ENCODE results near the gene SDK1. TPM values are rescaled to one million over a fixed set of nuclear protein-coding genes. Genes with fewer than 3 reads are reported as not detected.

The SDK1 gene
- total RNA-seq, 3 donors from 2014 or later (not counting 1 experiment from before 2014, with no cell fraction given), result 0.05 to 0.11 TPM; not detected in 1

GRCh38 chr7:4079366-4079765, 778.3 kb downstream of the SDK1 start:
- 91% methylated on average over 11 of the region's 11 CpGs for WGBS (ENCODE audit: insufficient coverage)
- H3K27ac Mint-ChIP-seq, result no peak overlapping the region
- intact Hi-C loops (cut with micrococcal nuclease), result no loop called here
- no peak for TF ChIP-seq CTCF (IDR thresholded peaks at IDR 0.05)
- H3K4me1 ChIP-seq (ENCODE audit: control insufficient read depth, insufficient read depth, low read length), result no peaks in the 10 kb centered on the region
- no peaks in the 10 kb centered on the region for H3K9me3 ChIP-seq (ENCODE audit: control insufficient read depth, insufficient read depth, low read length)
- H3K4me1 Mint-ChIP-seq, result no peaks in the 10 kb centered on the region
- H3K4me3 ChIP-seq (ENCODE audit: low read length), result no peak overlapping the region
- no peaks in the 10 kb centered on the region for H3K9me3 Mint-ChIP-seq
- H3K36me3 Mint-ChIP-seq, result no peaks in the 10 kb centered on the region
- no peaks in the 10 kb centered on the region for H3K36me3 ChIP-seq (ENCODE audit: control insufficient read depth, insufficient read depth, low read length)
- no peak for DNase-seq
- no peaks in the 10 kb centered on the region for H3K27me3 Mint-ChIP-seq (ENCODE audit: low read depth in 2 of 2)
- no peak overlapping the region for H3K27ac ChIP-seq (ENCODE audit: low read length)
- H3K27me3 ChIP-seq (ENCODE audit: control insufficient read depth, insufficient read depth, low read length), result no peaks in the 10 kb centered on the region
- no peak overlapping the region for H3K4me3 Mint-ChIP-seq
- ATAC-seq, result no peak

- H3K27ac Mint-ChIP-seq, result no peak overlapping the region
- no peak for TF ChIP-seq CTCF (IDR thresholded peaks at IDR 0.05)
- no peak overlapping the region for H3K4me3 Mint-ChIP-seq
These were observed 778.9 kb downstream of the SDK1 start for GRCh38 chr7:4079956-4080355.

GRCh38 chr7:4080954-4081353, 779.9 kb downstream of the SDK1 start:
- Mint-ChIP-seq H3K36me3 (no peaks in the 10 kb centered on the region), H3K27me3 (ENCODE audit: low read depth in 2 of 2) (no peaks in the 10 kb centered on the region), H3K9me3 (no peaks in the 10 kb centered on the region), H3K4me3 (no peak overlapping the region), H3K27ac (no peak overlapping the region), H3K4me1 (peaks cover 0 to 2% of the 10 kb centered on the region in 2 donors)
- no peak for ATAC-seq
- Histone ChIP-seq H3K4me1 (ENCODE audit: control insufficient read depth, insufficient read depth, low read length) (no peaks in the 10 kb centered on the region), H3K4me3 (ENCODE audit: low read length) (no peak overlapping the region), H3K36me3 (ENCODE audit: control insufficient read depth, insufficient read depth, low read length) (no peaks in the 10 kb centered on the region), H3K9me3 (ENCODE audit: control insufficient read depth, insufficient read depth, low read length) (no peaks in the 10 kb centered on the region), H3K27me3 (ENCODE audit: control insufficient read depth, insufficient read depth, low read length) (no peaks in the 10 kb centered on the region), H3K27ac (ENCODE audit: low read length) (no peak overlapping the region)
- intact Hi-C loops (cut with micrococcal nuclease), result no loop called here
- 93% methylated on average over 13 of the region's 13 CpGs for WGBS (ENCODE audit: insufficient coverage)
- DNase-seq, result no peak
- no peak for TF ChIP-seq CTCF (IDR thresholded peaks at IDR 0.05)

More at GRCh38 chr7:4079956-4080355, 778.9 kb downstream of the SDK1 start:
- no peaks in the 10 kb centered on the region for H3K27me3 ChIP-seq (ENCODE audit: control insufficient read depth, insufficient read depth, low read length)
- no peaks in the 10 kb centered on the region for H3K4me1 ChIP-seq (ENCODE audit: control insufficient read depth, insufficient read depth, low read length)
- intact Hi-C loops (cut with micrococcal nuclease), result no loop called here
- Mint-ChIP-seq H3K36me3 (no peaks in the 10 kb centered on the region), H3K9me3 (no peaks in the 10 kb centered on the region), H3K4me1 (no peaks in the 10 kb centered on the region), H3K27me3 (ENCODE audit: low read depth in 2 of 2) (no peaks in the 10 kb centered on the region)
- no peak overlapping the region for H3K27ac ChIP-seq (ENCODE audit: low read length)
- H3K36me3 ChIP-seq (ENCODE audit: control insufficient read depth, insufficient read depth, low read length), result no peaks in the 10 kb centered on the region
- peak in 1 of 3 donors; percentile 37 for ATAC-seq
- H3K9me3 ChIP-seq (ENCODE audit: control insufficient read depth, insufficient read depth, low read length), result no peaks in the 10 kb centered on the region
- H3K4me3 ChIP-seq (ENCODE audit: low read length), result no peak overlapping the region
- DNase-seq, result no peak
- WGBS (ENCODE audit: insufficient coverage), result 90% methylated on average over 13 of the region's 13 CpGs

GRCh38 chr7:4083513-4083912, 782.5 kb downstream of the SDK1 start:
- no peak for ATAC-seq

More at GRCh38 chr7:4083513-4083912, 782.5 kb downstream of the SDK1 start:
- no peaks in the 10 kb centered on the region for H3K4me1 ChIP-seq (ENCODE audit: control insufficient read depth, insufficient read depth, low read length)
- WGBS (ENCODE audit: insufficient coverage), result 75% methylated on average over 1 of the region's 1 CpG
- H3K4me1 Mint-ChIP-seq, result peaks cover 0 to 4% of the 10 kb centered on the region in 2 donors
- intact Hi-C loops (cut with micrococcal nuclease), result no loop called here
- H3K36me3 ChIP-seq (ENCODE audit: control insufficient read depth, insufficient read depth, low read length), result no peaks in the 10 kb centered on the region
- H3K9me3 ChIP-seq (ENCODE audit: control insufficient read depth, insufficient read depth, low read length), result no peaks in the 10 kb centered on the region
- H3K4me3 ChIP-seq (ENCODE audit: low read length), result no peak overlapping the region
- no peaks in the 10 kb centered on the region for H3K36me3 Mint-ChIP-seq
- H3K27me3 Mint-ChIP-seq (ENCODE audit: low read depth in 2 of 2), result peaks cover 2 to 7% of the 10 kb centered on the region in 2 donors
- H3K4me3 Mint-ChIP-seq, result no peak overlapping the region
- no peak for TF ChIP-seq CTCF (IDR thresholded peaks at IDR 0.05)
- no peaks in the 10 kb centered on the region for H3K27me3 ChIP-seq (ENCODE audit: control insufficient read depth, insufficient read depth, low read length)
- DNase-seq, result no peak
- no peak overlapping the region for H3K27ac ChIP-seq (ENCODE audit: low read length)
- H3K27ac Mint-ChIP-seq, result peak overlapping the region in 1 of 2 donors; percentile 31
- H3K9me3 Mint-ChIP-seq, result no peaks in the 10 kb centered on the region
